Measurements from ENCODE around the gene TMEM89.

TMEM89 gene

GRCh38 chr3:48621461-48621869, at the start of gene TMEM89:
TSS of gene TMEM89 (minus strand) at chr3:48621769. CDS start at chr3:48621756, 13 bp downstream.
- no peak for DNase-seq (ENCODE audit: low read depth)

GRCh38 chr3:48664929-48665328, 43.4 kb upstream of the TMEM89 start:
- DNase-seq (ENCODE audit: low read depth) = no peak

GRCh38 chr3:48664313-48664644, 42.7 kb upstream of the TMEM89 start:
- no peak for DNase-seq (ENCODE audit: low read depth)

DNA sequence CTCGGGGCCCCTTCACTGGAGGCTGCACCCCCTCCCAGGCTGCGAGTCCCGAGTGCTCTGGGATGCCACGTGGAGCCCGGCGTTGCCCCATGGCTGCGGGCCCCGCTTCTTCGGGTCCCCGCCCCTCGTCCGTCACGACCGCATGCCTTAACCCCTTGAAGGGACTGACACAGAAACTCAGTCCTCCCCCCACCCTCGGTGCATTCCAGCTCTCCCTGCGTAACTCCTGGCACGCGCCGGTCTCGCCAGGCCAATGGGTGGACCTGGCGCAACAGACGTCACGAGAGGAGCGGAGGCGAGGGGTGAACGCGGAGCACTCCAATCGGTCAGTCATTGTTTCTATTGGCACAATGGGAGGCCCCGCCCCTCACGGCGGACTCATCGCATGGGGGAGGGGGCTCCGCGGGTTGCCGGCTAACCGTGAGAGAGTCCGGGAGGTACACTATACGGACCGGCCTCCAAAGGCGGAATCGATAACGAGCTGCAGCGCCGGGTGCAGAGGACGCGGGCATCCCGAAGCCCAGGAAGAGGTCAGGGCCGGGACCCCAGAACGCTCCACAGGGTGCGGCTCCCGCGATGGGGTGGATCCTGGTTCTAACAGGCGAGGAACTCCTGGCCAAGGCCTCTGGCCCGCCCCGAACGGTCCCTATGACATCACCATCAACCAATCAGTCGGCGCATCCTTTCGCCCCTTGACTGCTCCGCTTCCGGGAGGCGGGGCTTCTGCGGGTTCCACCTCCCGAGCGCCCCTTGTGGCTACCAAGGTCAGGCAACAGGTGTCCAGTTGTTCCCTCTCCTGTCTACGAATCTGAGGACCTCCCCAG, 42.1 kb upstream of the TMEM89 start:
- DNase-seq (ENCODE audit: low read depth) = peak; percentile 96

DNA sequence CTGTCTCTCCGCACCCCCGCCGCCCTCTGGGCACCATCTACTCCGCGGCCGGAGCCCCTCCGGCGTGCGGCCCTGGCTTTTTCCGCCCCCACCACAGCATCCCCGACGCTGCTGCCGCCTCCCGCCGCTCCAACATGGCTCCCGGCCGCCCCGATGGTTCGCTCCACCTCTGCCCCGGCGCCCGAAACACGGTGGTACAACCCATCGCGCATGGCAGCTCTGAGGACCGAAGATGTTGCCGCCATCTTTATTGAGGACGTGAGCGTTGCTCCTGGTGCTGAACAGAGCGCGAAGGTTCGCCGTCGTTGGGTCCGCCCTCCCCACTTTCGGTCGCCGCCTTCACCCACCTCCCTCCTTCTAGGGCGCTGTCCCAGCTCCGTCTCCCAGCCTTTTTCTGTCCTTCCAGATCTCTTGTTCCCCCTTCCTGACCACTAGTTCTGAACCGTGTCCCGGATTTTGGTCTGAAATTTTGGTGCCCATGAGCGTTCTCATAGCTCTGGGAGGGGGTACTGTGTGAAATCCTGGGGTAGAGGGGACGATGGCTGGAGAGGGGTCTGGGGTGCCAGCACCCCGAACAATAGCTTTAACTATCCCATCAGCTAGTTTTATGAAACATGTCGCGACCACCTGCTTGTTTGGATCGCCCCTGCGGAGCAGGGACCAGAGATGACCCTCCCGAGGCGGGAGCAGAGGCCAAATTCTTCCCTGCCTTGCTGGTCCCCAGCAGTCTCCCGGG, 41.4 kb upstream of the TMEM89 start, which contains the start of gene CELSR3:
TSS of gene CELSR3 (minus strand) at position 134 of the 736 bp plus-strand sequence. CDS start 252 bp downstream, outside the sequence.
- peak; percentile 55 for DNase-seq (ENCODE audit: low read depth)

- DNase-seq (ENCODE audit: low read depth) = no peak
Measured at GRCh38 chr3:48662145-48662752, 40.7 kb upstream of the TMEM89 start.

- no peak for DNase-seq (ENCODE audit: low read depth)
Measured at GRCh38 chr3:48661501-48662144, 40.1 kb upstream of the TMEM89 start.

DNA sequence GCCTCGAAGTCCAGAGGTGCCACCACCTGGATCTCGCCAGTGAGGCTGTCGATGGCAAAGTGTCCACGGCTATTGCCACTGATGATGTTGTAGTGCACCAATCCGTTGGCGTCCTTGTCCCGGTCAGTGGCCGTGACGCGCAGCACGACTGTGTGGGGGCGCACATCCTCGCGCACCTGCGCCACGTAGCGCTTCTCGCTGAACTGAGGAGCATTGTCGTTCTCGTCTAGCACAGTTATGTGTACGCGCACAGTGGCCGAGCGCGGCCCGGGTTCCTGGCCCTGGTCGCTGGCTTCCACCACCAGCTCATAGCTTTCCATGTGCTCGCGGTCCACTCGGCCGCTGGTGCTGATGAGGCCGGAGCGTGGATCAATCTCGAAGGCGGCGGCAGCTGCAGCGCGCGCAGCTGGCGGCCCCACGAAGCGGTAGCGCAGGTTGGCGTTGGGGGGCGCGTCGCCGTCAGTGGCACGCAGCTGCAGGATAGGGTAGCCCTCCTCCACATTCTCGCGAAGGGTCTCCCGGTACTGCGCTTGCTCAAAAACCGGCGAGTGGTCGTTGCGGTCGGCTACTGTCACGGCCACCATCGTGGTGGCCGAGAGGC, 39.3 kb upstream of the TMEM89 start:
- no peak for DNase-seq (ENCODE audit: low read depth)

GRCh38 chr3:48656841-48657281, 35.3 kb upstream of the TMEM89 start:
- DNase-seq (ENCODE audit: low read depth) = no peak

DNA sequence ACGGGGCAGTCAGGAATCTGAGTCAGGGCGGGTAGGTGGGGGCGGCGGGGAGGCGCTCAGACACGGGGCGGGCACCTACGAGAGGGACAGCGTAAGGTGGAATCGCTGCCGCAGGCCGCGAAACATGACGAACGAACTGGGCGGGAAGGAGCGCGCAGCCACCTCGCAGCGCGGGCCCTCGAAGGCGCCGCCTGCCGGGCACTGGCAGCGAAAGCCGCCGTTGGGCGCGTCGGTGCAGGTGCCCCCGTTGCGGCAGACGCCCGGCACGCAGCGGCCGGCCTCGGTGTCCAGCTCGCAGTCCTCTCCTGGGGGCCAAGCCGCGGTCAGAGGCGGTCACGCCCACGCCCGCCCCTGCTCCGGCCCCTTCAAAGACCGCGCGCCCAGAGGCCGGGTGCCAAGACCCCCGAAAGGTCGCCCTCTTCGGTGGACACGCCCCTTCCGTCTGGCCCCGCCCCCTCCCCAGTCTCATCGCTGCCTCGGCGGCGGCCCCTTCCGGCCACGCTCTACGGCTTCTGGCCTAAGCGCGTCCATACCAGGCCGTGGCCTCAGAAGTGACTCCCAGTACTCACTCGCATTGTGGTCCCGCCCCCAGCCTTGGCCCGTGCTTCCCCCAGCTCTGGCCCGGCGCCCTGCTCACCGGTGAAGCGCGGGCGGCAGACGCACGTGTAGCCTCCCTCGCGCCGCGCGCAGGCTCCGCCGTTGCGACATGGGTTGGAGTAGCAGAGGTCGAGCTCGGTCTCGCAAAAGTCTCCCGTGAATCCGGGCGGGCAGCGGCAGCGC, 34.7 kb upstream of the TMEM89 start:
- no peak for DNase-seq (ENCODE audit: low read depth)

DNA sequence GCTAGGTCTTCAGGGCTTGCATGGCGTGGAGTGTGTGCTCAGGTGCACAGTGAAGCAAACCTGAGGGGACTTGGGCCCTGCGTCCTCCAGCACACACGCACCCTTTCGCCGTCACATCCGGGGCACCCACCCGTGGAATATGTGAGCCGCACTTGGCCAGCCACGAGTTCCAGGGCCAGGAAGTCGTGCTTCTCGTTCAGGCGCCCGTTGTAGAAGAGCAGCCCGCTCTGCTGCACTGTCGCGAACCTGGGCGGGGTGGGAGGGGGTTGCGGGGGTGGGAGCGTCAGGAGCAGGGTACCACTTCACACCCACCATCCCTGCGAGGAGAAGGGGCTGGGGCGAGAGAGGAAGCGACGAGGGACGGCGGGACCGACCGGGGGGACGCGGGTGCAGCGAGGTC, 34.0 kb upstream of the TMEM89 start:
- no peak for DNase-seq (ENCODE audit: low read depth)

DNA sequence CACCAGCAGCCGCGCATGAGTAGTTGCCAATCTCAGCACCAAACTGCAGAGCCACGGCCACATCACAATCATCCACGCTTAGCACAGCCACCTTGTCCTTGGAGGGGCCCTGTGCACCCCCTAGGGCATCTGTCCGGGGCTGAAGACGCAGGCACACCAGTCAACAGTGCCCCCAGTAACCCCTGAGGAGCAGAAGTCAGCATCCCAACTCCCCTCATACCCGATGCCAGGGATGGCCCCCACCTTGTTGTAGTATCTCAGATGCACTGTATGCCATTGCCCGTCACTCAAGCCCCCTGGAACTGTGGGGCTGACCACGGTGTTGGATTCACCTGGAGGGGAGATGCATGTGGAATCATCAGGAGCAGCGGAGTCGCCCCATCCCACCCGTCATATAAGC, 33.5 kb upstream of the TMEM89 start:
- no peak for DNase-seq (ENCODE audit: low read depth)

GRCh38 chr3:48652923-48653715, 31.6 kb upstream of the TMEM89 start:
- no peak for DNase-seq (ENCODE audit: low read depth)

DNA sequence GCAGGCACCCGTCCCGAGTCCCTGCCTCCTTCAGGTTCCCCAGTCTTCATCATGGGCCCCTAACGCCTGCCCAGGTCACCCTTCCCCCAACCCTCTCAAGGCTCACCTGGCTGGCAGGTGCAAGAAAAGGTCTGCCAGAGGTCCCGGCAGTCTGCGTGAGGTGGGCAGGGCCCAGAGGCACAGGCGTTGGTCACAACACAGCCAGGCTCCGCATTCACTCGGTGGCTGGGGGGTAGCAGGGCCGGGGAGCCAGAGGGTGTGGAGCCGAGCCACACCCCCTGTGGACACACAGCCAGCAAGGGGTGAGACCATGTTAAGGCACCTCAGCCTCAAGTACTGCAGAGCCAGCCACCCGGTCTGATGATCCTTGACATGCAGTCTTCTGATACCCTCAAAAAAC, 30.2 kb upstream of the TMEM89 start:
- no peak for DNase-seq (ENCODE audit: low read depth)

DNA sequence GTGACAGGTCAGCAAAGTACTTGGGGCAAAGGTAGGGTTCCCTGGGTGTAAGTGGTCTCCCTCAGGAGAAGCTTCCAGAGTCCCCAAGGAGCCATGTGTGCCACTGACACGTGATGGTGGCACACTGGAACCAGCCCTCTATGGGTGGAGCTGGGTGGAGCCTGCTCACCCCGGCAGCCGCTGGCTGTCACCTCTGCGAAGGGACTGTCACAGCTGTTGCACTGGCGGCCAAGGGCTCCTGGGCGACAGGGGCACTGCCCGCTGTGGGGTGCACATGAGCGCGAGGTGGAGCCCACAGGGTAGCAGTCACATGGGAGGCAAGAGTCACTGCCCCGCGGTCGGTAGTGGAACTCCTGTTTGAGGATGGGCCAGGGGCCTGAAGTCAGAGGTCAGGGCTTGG, 29.2 kb upstream of the TMEM89 start:
- DNase-seq (ENCODE audit: low read depth) = no peak

DNA sequence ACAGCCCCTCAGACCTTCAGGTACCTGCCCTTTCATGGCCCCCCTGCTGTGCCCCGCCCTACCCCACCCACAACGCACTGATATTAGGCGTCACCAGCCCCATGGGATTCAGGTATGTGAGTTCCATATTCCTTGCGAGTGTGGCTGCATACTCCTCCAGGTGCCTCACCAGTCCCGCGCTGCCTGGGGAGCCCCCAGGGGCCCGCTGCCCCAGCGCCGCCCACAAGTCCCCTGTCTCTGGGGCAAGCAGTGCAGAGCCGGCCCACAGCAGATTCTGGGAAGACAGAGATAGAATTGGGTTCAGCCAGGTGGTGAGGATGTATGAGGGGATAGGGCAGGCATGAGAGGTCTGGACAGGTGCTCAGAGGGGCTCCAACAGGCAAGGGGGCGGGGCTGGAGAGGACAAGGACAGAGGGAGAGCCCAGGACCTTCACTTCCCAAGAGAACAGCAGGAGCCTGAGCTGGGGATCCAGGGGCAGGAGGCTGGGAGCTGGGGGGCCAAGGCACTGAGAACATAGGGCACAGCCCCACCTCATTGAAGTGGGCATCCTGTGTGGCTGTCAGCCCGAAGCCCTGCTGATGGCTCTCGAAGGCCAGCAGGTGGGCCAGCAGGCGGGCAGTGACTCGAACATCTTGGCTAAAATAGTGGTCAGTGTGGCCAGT, 26.8 kb upstream of the TMEM89 start:
- DNase-seq (ENCODE audit: low read depth) = no peak

GRCh38 chr3:48647714-48648113, 26.1 kb upstream of the TMEM89 start:
- no peak for DNase-seq (ENCODE audit: low read depth)

- DNase-seq (ENCODE audit: low read depth) = no peak
Measured at GRCh38 chr3:48644898-48645760, 23.6 kb upstream of the TMEM89 start.

GRCh38 chr3:48642605-48643004, 21.0 kb upstream of the TMEM89 start:
- DNase-seq (ENCODE audit: low read depth) = no peak
